ENCODE data around the gene SLC17A7. TPM values are rescaled to one million over a fixed set of nuclear protein-coding genes. Genes with fewer than 3 reads are reported as not detected.
A peak's percentile ranks its signal among the peaks of the same experiment; 100 is the strongest.

The SLC17A7 gene
- total and polyA plus RNA-seq, 2 donors (not counting 3 experiments of a cell fraction or from before 2014, with no cell fraction given), result 0.07 to 0.13 TPM

GRCh38 chr19:49451430-49452181 is 10.3 kb upstream of the SLC17A7 start, which contains the start of gene PIH1D1:
TSS of gene PIH1D1 (minus strand) at chr19:49451814. CDS start at chr19:49451574, 240 bp downstream.
- POLR2A ChIA-PET, result interaction anchor here (0.6 kb wide), 1 partner anchor 8 kb away, joined by 3 read pairs; no protein-coding TSS in a partner anchor
- BruUV-seq (replicated peaks), result TSS peak; percentile 72
- H3K4me1 ChIP-seq (ENCODE audit: control insufficient read depth, extremely low read depth, insufficient read depth, low read length), result peaks cover 11% of the 10 kb centered on the region
- H3K36me3 ChIP-seq (ENCODE audit: control insufficient read depth in 2 of 2, extremely low read depth in 1 of 2, insufficient read depth in 2 of 2, low read length in 2 of 2), result peaks cover 0 to 4% of the 10 kb centered on the region in 2 experiments
- CTCF ChIA-PET, result interaction anchor here (0.6 to 3.8 kb wide), 7 partner anchors 9 to 338 kb away, joined by 3 to 17 read pairs (median 4); partner anchors contain the start of genes FLT3LG, LIN7B and TEAD2
- TF ChIP-seq GATA2 (IDR thresholded peaks at IDR 0.05; ENCODE audit: insufficient read depth, insufficient read length, low read depth, low read length) (no peak), CTCF (IDR thresholded peaks at IDR 0.05; ENCODE audit: extremely low read depth in 1 of 2, insufficient read depth in 1 of 2, low read depth in 1 of 2, low read length in 2 of 2) (no peak), EZH2 (IDR thresholded peaks at IDR 0.05; ENCODE audit: borderline replicate concordance, low read depth, low read length, severe bottlenecking) (no peak), MYC (IDR thresholded peaks at IDR 0.05; ENCODE audit: low read depth, low read length) (no peak), MAX (IDR thresholded peaks at IDR 0.05; ENCODE audit: insufficient read depth, insufficient read length) (peak; percentile 68), JUN (IDR thresholded peaks at IDR 0.05; ENCODE audit: borderline replicate concordance, insufficient read depth, insufficient read length, low read depth) (no peak), POLR2A (IDR thresholded peaks at IDR 0.05; ENCODE audit: low read depth, low read length) (peak; percentile 93), FOS (IDR thresholded peaks at IDR 0.05; ENCODE audit: borderline replicate concordance, insufficient read depth, low read length) (no peak), POLR2AphosphoS5 (IDR thresholded peaks at IDR 0.05; ENCODE audit: insufficient read depth, low read depth, low read length) (peak; percentile 87)
- peaks cover 11% of the 10 kb centered on the region for H3K79me2 ChIP-seq (ENCODE audit: control insufficient read depth, insufficient read depth, low read length)
- peak; percentile 99 for DNase-seq (ENCODE audit: low read depth, low spot score)
- H3K9me1 ChIP-seq (replicated peaks; ENCODE audit: control insufficient read depth, extremely low read depth, insufficient read depth, low read length), result no peaks in the 10 kb centered on the region
- H3K27me3 ChIP-seq (ENCODE audit: control insufficient read depth in 2 of 2, insufficient read depth in 2 of 2, low read length in 2 of 2), result no peaks in the 10 kb centered on the region
- FAIRE-seq, result peak; percentile 100
- no peaks in the 10 kb centered on the region for H3K9me3 ChIP-seq (replicated peaks; ENCODE audit: control insufficient read depth, insufficient read depth, low read length)
- peak within 1 kb of the TSS; percentile 78 for H3K4me2 ChIP-seq (ENCODE audit: insufficient read depth, low read length)
- dilution Hi-C loops (cut with MboI; ENCODE audit: extremely low pct_ligation_motif_present, low sequenced_read_pairs) (no loop called here), intact Hi-C loops (cut with micrococcal nuclease) (loop anchor here (1.0 to 5.0 kb wide), 5 partner anchors 8 to 426 kb away; partner anchors contain the start of genes AKT1S1, FLT3LG, RPL13A and RRAS)
- H3K9ac ChIP-seq (replicated peaks; ENCODE audit: extremely low read depth, insufficient read depth, low read length), result peak within 1 kb of the TSS; percentile 92
- H4K20me1 ChIP-seq (replicated peaks; ENCODE audit: control insufficient read depth, extremely low read depth, insufficient read depth, low read length), result no peaks in the 10 kb centered on the region
- peak within 1 kb of the TSS; percentile 75 for H2AFZ ChIP-seq (ENCODE audit: low read depth, low read length)
- peak within 1 kb of the TSS; percentile 43 to 84 (median 80) for H3K4me3 ChIP-seq (replicated peaks in 1 of 3; ENCODE audit: insufficient read depth in 1 of 3, low read depth in 1 of 3, low read length in 3 of 3)
- H3K27ac ChIP-seq (ENCODE audit: insufficient read depth, low read depth, low read length), result peak within 1 kb of the TSS; percentile 83
